ENCODE results near the gene NAXE. TPM values are rescaled to one million over a fixed set of nuclear protein-coding genes. Genes with fewer than 3 reads are reported as not detected.

The NAXE gene
- total RNA-seq = 85.3 TPM

DNA sequence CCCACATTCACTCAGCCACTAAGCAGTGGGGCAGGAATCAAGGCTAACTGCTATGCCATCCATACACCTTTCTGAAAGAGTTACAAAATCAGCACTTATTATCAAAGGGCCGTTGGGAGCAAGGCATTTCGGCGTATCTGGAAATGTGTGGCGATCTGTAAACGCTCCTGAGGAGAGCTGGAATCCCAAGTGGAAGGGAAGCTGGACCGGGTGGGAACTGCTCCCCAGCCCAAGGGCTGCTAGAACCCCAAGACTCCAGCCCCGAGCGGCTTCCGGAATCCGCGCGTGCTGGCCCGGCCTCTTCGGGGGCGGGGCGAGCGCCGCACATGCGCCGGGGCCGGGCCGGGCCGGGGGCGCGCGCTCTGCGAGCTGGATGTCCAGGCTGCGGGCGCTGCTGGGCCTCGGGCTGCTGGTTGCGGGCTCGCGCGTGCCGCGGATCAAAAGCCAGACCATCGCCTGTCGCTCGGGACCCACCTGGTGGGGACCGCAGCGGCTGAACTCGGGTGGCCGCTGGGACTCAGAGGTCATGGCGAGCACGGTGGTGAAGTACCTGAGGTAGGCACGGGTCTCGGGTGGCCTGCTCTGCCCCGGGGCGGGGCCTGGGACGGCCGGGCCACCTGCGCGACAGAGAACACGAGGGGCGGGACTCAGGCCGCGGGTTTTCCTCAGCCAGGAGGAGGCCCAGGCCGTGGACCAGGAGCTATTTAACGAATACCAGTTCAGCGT is at the start of gene NAXE:
TSS of gene NAXE (plus strand) at position 345 of the 726 bp plus-strand sequence. CDS start at position 374, 29 bp downstream.
- Histone ChIP-seq H3K36me3 (peaks cover 3 to 23% of the 10 kb centered on the region in 2 donors), H3K4me1 (peaks cover 4 to 10% of the 10 kb centered on the region in 2 donors), H3K27me3 (no peaks in the 10 kb centered on the region), H3K27ac (peak within 1 kb of the TSS; percentile 82 to 83), H3K4me3 (peak within 1 kb of the TSS; percentile 80 to 94), H3K9me3 (no peaks in the 10 kb centered on the region)
- DNase-seq (ENCODE audit: low spot score in 2 of 2) = peak in 1 of 2 donors; percentile 83
- TF ChIP-seq, protein P1, sequence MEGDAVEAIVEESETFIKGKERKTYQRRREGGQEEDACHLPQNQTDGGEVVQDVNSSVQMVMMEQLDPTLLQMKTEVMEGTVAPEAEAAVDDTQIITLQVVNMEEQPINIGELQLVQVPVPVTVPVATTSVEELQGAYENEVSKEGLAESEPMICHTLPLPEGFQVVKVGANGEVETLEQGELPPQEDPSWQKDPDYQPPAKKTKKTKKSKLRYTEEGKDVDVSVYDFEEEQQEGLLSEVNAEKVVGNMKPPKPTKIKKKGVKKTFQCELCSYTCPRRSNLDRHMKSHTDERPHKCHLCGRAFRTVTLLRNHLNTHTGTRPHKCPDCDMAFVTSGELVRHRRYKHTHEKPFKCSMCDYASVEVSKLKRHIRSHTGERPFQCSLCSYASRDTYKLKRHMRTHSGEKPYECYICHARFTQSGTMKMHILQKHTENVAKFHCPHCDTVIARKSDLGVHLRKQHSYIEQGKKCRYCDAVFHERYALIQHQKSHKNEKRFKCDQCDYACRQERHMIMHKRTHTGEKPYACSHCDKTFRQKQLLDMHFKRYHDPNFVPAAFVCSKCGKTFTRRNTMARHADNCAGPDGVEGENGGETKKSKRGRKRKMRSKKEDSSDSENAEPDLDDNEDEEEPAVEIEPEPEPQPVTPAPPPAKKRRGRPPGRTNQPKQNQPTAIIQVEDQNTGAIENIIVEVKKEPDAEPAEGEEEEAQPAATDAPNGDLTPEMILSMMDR (IDR thresholded peaks at IDR 0.05) = no peak
- intact Hi-C loops (cut with DNase I) = no loop called here

DNA sequence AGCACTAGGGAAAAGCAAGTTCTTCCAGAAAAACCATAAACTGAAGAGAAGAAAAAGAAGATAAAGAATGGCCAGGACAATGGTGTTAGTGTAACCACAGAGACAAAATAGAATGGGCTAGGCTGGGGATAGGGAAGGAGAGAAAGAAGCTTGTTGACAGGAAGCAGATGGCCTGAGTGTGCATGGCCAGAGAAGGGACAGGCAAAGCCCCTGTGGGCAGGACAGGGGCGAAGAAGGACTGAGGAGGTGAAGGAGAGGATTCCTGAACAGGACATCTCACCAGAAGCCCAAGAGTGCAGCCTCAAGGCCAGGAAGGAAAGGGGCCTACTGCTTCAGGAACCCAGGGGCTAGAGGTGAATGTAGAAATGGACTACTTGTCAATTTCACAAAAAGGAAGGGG is 48.5 kb upstream of the NAXE start:
- DNase-seq (ENCODE audit: low spot score in 2 of 2) = no peak

DNA sequence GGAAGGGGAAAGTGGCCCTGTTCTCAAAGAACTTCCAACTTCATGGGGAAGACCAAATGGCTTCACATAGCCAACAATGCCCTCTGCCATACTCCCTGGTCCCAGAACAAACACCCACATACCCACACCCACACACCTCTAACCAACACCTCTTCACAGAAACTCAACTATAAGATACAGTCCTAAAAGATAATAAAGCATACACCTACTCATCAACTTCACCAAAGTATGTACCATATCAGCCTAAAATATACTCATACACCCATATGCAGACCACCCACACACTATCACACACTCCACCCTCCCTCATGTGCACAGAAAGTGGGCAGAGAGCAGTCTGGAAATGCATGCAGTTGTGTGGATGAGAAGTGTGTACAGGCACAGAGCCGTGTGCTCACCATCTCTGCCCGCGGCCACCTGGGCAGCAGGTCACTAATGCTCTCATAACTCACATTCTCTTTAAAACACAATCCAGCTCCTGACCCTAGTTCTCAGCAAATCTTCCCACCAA is 46.9 kb upstream of the NAXE start:
- H3K27ac ChIP-seq = no peak overlapping the region
- no peaks in the 10 kb centered on the region for H3K4me1 ChIP-seq
- H3K4me3 ChIP-seq = no peak overlapping the region
- H3K9me3 ChIP-seq = no peaks in the 10 kb centered on the region
- intact Hi-C loops (cut with DNase I) = no loop called here
- no peak for DNase-seq (ENCODE audit: low spot score in 2 of 2)
- H3K27me3 ChIP-seq = no peaks in the 10 kb centered on the region
- H3K36me3 ChIP-seq = no peaks in the 10 kb centered on the region
- TF ChIP-seq, protein P1 (IDR thresholded peaks at IDR 0.05) = no peak

More for the DNA sequence above, 48.5 kb upstream of the NAXE start:
- Histone ChIP-seq H3K36me3 (no peaks in the 10 kb centered on the region), H3K27me3 (no peaks in the 10 kb centered on the region), H3K4me3 (no peak overlapping the region), H3K4me1 (no peaks in the 10 kb centered on the region), H3K27ac (no peak overlapping the region), H3K9me3 (no peaks in the 10 kb centered on the region)
- TF ChIP-seq, protein P1 (IDR thresholded peaks at IDR 0.05) = no peak
- intact Hi-C loops (cut with DNase I) = no loop called here

DNA sequence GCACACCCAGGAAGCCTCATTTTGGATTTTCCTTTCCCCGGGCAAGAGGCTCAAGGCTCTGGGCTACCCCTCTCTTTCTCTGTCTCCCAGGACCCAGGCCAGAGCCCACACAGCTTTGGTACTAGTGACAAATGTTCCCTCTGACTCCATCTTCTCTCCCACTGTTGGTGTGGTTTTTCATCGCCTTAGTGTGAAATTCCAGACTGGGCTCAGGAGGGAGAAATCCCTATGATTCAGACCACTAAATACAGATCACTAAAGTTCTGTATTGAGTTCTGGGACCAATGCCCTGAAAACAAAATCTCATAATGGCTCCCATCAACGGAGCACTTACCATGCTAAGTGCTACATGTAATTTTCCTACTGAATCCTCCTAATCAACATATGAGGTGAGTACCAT is 45.3 kb upstream of the NAXE start:
- Histone ChIP-seq H3K4me1 (no peaks in the 10 kb centered on the region), H3K27me3 (no peaks in the 10 kb centered on the region), H3K27ac (no peak overlapping the region), H3K36me3 (no peaks in the 10 kb centered on the region), H3K9me3 (no peaks in the 10 kb centered on the region), H3K4me3 (no peak overlapping the region)
- TF ChIP-seq, protein P1 (IDR thresholded peaks at IDR 0.05) = no peak
- intact Hi-C loops (cut with DNase I) = no loop called here
- DNase-seq (ENCODE audit: low spot score in 2 of 2) = no peak

DNA sequence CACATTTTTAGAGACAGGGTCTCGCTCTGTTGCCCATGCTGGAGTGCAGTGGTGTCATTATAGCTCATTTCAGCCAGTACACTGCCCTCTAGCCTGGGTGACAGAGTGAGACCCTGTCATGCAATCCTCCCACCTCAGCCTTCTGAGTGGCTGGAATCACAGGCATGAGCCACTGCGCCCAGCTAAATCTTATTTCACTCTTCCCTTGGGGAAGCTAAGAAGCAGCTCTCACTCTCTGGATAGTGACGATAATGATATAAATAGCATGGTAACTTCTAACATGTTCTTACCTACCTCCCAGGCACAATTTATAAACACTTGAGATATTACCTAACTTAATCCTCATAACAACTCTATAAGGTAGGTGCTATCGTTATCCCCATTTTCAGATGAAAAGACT is 44.1 kb upstream of the NAXE start:
- Histone ChIP-seq H3K36me3 (no peaks in the 10 kb centered on the region), H3K27me3 (no peaks in the 10 kb centered on the region), H3K4me1 (no peaks in the 10 kb centered on the region), H3K27ac (no peak overlapping the region), H3K9me3 (no peaks in the 10 kb centered on the region), H3K4me3 (no peak overlapping the region)
- intact Hi-C loops (cut with DNase I) = no loop called here
- DNase-seq (ENCODE audit: low spot score in 2 of 2) = no peak
- TF ChIP-seq, protein P1 (IDR thresholded peaks at IDR 0.05) = no peak
